CD14-positive monocyte (primary cell): Measurements from ENCODE around the gene ARHGAP12. TPM values are rescaled to one million over a fixed set of nuclear protein-coding genes. Genes with fewer than 3 reads are reported as not detected.

Experiments
- DNase-seq, 3 donors: peaks; one replicate each; pipeline ENCODE4 v3.0.0-alpha.2; 2011 to 2022
- H2AFZ ChIP-seq: 2 replicates; pipeline ENCODE4 v1.6.0; 2012; ENCODE audit warnings: mild to moderate bottlenecking, low read depth, low read length, inconsistent platforms; ENCODE audit not compliant: insufficient read depth, poor library complexity, severe bottlenecking
- H3K27ac ChIP-seq, 2 donors: 1 replicate in 1 of 2; 2 replicates in 1 of 2; pipeline ENCODE4 v1.5.1; 2012 to 2013; ENCODE audit warnings: low read length in 2 of 2, control low read depth in 1 of 2, inconsistent platforms in 1 of 2, low read depth in 1 of 2, mild to moderate bottlenecking in 1 of 2
- H3K27me3 ChIP-seq, 2 donors: one replicate each; pipeline versions ENCODE4 v1.6.0 to v1.6.1; 2011 to 2013; ENCODE audit warnings: low read length in 2 of 2; ENCODE audit not compliant: control insufficient read depth in 2 of 2, insufficient read depth in 2 of 2
- H3K36me3 ChIP-seq, 2 donors: replicated peaks in 1 of 2; 1 replicate in 1 of 2; 2 replicates in 1 of 2; pipeline versions ENCODE4 v1.5.1 to v1.6.1; 2012 to 2013; ENCODE audit warnings: low read length in 2 of 2, control low read depth in 1 of 2, inconsistent platforms in 1 of 2, mild to moderate bottlenecking in 1 of 2; ENCODE audit not compliant: insufficient read depth in 2 of 2, control insufficient read depth in 1 of 2
- H3K4me1 ChIP-seq, 2 donors: 1 replicate in 1 of 2; 2 replicates in 1 of 2; pipeline versions ENCODE4 v1.5.1 to v1.6.1; 2012 to 2013; ENCODE audit warnings: low read length in 2 of 2, control low read depth in 1 of 2, inconsistent platforms in 1 of 2, mild to moderate bottlenecking in 1 of 2, moderate library complexity in 1 of 2; ENCODE audit not compliant: insufficient read depth in 2 of 2, control insufficient read depth in 1 of 2
- H3K4me2 ChIP-seq: replicated peaks from 2 replicates; pipeline ENCODE3; 2012; ENCODE audit warnings: low read length, moderate library complexity, mild to moderate bottlenecking; ENCODE audit not compliant: poor library complexity, severe bottlenecking; ENCODE audit errors: extremely low read depth
- H3K4me3 ChIP-seq, 3 experiments: fragments of 200-600 bp in 1 of 3; sonication (generic) in 1 of 3; replicated peaks in 1 of 3; 1 replicate in 2 of 3; 2 replicates in 1 of 3; pipeline ENCODE4 v1.5.1; 2011 to 2013; ENCODE audit warnings: low read length in 3 of 3, mild to moderate bottlenecking in 3 of 3, control low read depth in 2 of 3, low read depth in 2 of 3, inconsistent platforms in 1 of 3, moderate library complexity in 1 of 3
- H3K79me2 ChIP-seq: 2 replicates; pipeline ENCODE4 v1.6.0; 2012; ENCODE audit warnings: mild to moderate bottlenecking, control low read depth, inconsistent platforms, low read length, moderate library complexity; ENCODE audit not compliant: insufficient read depth
- H3K9ac ChIP-seq: 2 replicates; pipeline ENCODE4 v1.6.0; 2017; ENCODE audit warnings: low read length, mild to moderate bottlenecking; ENCODE audit not compliant: insufficient read depth, poor library complexity, severe bottlenecking
- H3K9me3 ChIP-seq, 2 donors: replicated peaks in 1 of 2; 1 replicate in 1 of 2; 2 replicates in 1 of 2; pipeline versions ENCODE4 v1.5.1 to v1.6.1; 2012 to 2013; ENCODE audit warnings: low read length in 2 of 2, control low read depth in 1 of 2; ENCODE audit not compliant: control insufficient read depth in 1 of 2, insufficient read depth in 1 of 2
- H4K20me1 ChIP-seq: 2 replicates; pipeline ENCODE4 v1.6.0; 2012; ENCODE audit warnings: mild to moderate bottlenecking, low read length, control low read depth, moderate library complexity; ENCODE audit not compliant: insufficient read depth
- H3K27ac Mint-ChIP-seq, 7 donors: one replicate each; pipeline ENCODE4 v1.8.0; 2020; ENCODE audit warnings: mild to moderate bottlenecking in 7 of 7, mixed read lengths in 7 of 7, moderate library complexity in 6 of 7, inconsistent platforms in 2 of 7
- H3K27me3 Mint-ChIP-seq, 3 donors: one replicate each; pipeline ENCODE4 v1.8.0; 2021 to 2022; ENCODE audit warnings: low read depth in 3 of 3, mild to moderate bottlenecking in 3 of 3, mixed read lengths in 3 of 3, moderate library complexity in 3 of 3, inconsistent platforms in 1 of 3
- H3K36me3 Mint-ChIP-seq, 2 donors: one replicate each; pipeline ENCODE4 v1.8.0; 2020; ENCODE audit warnings: mixed read lengths in 2 of 2, inconsistent platforms in 1 of 2, mild to moderate bottlenecking in 1 of 2
- H3K4me1 Mint-ChIP-seq: one replicate; pipeline ENCODE4 v1.8.0; 2020; ENCODE audit warnings: mild to moderate bottlenecking, mixed read lengths
- H3K4me3 Mint-ChIP-seq, 2 donors: one replicate each; pipeline ENCODE4 v1.8.0; 2020; ENCODE audit warnings: mild to moderate bottlenecking in 2 of 2, mixed read lengths in 2 of 2, moderate library complexity in 1 of 2
- H3K9me3 Mint-ChIP-seq, 7 donors: one replicate each; pipeline ENCODE4 v1.8.0; 2020 to 2022; ENCODE audit warnings: mixed read lengths in 7 of 7, mild to moderate bottlenecking in 6 of 7, moderate library complexity in 6 of 7, inconsistent platforms in 2 of 7
- WGBS: methylation state at CpG from one replicate; pipeline ENCODE4 v1.1.5; 2013; ENCODE audit warnings: missing lambda C conversion rate; ENCODE audit not compliant: insufficient coverage; 5-methylcytosine and 5-hydroxymethylcytosine counted together
- intact Hi-C, 2 donors: fragments of 100-400 bp; cut with micrococcal nuclease; formaldehyde crosslinking; loops; one replicate each; pipeline versions ENCODE4 v1.15.0 to v1.15.1; 2023
- polyA plus RNA-seq, 3 donors: library from polyadenylated mRNA; depleted of rRNA in 1 of 3; unstranded in 2 of 3; stranded (reverse) in 1 of 3; fragments of 300-500 nt in 2 of 3; fragments of >200 nt in 1 of 3; fragmentation: Illumina TruSeq in 2 of 3; gene quantifications; 1 replicate in 2 of 3; 2 replicates in 1 of 3; pipeline ENCODE4 v1.2.3, GENCODE V29; 2012 to 2021
- TF ChIP-seq, protein P1 (sequence below): fragments of 200-600 bp; IDR thresholded peaks from one replicate; pipeline ENCODE4 v1.8.0; 2022; ENCODE audit warnings: antibody characterized with exemption, mild to moderate bottlenecking

The ARHGAP12 gene
- polyA plus RNA-seq, 3 donors: 3.2 to 15.5 (median 4.7) TPM

DNA sequence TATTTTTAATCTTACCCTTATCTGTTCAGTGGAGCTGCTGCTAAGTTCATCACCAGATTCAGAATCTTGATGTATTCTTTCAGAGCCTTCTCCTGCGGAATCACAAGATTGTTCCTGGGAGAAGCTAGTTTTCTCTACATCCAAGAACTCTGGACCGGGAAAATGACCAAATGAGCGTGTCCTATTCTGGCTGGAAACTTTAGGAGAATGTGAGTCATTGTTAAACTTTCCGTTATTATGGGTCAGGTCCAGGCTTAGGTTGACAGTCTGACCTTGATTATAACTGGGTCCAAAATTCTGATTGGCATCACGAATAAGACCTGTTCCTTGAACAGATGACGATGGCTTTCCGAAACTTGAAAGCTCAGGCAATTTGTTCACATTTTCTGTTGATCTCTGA is 20.5 kb downstream of the ARHGAP12 start:
- Mint-ChIP-seq H3K27me3 (peaks cover 0 to 3% (median 0%) of the 10 kb centered on the region in 3 donors), H3K27ac (no peak overlapping the region), H3K36me3 (peaks cover 33 to 41% of the 10 kb centered on the region in 2 donors), H3K4me3 (no peak overlapping the region), H3K9me3 (no peaks in the 10 kb centered on the region), H3K4me1 (peaks cover 3% of the 10 kb centered on the region)
- Histone ChIP-seq H4K20me1 (peaks cover 90% of the 10 kb centered on the region), H3K27ac (no peak overlapping the region), H3K4me3 (no peak overlapping the region), H3K27me3 (no peaks in the 10 kb centered on the region), H3K79me2 (peaks cover 51% of the 10 kb centered on the region), H3K36me3 (peaks cover 10 to 43% of the 10 kb centered on the region in 2 donors), H3K4me1 (no peaks in the 10 kb centered on the region), H3K4me2 (no peak overlapping the region), H3K9ac (no peak overlapping the region), H3K9me3 (no peaks in the 10 kb centered on the region), H2AFZ (no peak overlapping the region)
- DNase-seq: no peak
- TF ChIP-seq, protein P1, sequence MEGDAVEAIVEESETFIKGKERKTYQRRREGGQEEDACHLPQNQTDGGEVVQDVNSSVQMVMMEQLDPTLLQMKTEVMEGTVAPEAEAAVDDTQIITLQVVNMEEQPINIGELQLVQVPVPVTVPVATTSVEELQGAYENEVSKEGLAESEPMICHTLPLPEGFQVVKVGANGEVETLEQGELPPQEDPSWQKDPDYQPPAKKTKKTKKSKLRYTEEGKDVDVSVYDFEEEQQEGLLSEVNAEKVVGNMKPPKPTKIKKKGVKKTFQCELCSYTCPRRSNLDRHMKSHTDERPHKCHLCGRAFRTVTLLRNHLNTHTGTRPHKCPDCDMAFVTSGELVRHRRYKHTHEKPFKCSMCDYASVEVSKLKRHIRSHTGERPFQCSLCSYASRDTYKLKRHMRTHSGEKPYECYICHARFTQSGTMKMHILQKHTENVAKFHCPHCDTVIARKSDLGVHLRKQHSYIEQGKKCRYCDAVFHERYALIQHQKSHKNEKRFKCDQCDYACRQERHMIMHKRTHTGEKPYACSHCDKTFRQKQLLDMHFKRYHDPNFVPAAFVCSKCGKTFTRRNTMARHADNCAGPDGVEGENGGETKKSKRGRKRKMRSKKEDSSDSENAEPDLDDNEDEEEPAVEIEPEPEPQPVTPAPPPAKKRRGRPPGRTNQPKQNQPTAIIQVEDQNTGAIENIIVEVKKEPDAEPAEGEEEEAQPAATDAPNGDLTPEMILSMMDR: no peak
- 100% methylated on average over 7 of the region's 7 CpGs for WGBS
- intact Hi-C loops: no loop called here

DNA sequence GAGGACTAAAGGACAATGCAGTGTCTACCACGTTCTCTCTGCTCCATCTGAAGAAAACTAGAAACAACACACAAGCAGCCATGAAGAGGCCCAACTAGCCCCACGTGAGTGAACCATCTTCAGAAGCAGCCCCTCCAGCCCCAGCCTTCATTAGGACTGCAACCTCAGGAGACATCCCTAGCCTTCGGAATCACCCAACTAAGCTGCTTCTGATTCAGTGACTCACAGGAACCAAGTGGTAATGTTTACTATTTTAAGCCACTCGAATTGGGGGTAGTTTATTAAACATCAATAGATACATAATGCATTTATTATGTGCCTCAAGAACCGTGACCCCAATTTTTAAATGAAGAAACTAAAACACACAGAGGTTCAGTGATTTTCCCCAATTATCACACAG is 22.6 kb downstream of the ARHGAP12 start:
- intact Hi-C loops: no loop called here
- peaks cover 0 to 3% (median 0%) of the 10 kb centered on the region in 3 donors for H3K27me3 Mint-ChIP-seq
- H3K79me2 ChIP-seq: peaks cover 52% of the 10 kb centered on the region

More for the DNA sequence above, 22.6 kb downstream of the ARHGAP12 start:
- H3K4me1 Mint-ChIP-seq: peaks cover 1% of the 10 kb centered on the region
- H4K20me1 ChIP-seq: peaks cover 83% of the 10 kb centered on the region
- H3K4me3 ChIP-seq: no peak overlapping the region
- peaks cover 0 to 4% (median 0%) of the 10 kb centered on the region in 7 donors for H3K9me3 Mint-ChIP-seq
- H3K4me2 ChIP-seq: no peak overlapping the region
- DNase-seq: no peak
- H3K9ac ChIP-seq: no peak overlapping the region
- WGBS: no CpG with 5 or more reads among the region's 5 CpGs
- H3K4me3 Mint-ChIP-seq: no peak overlapping the region
- H3K27ac ChIP-seq: no peak overlapping the region
- no peak overlapping the region for H2AFZ ChIP-seq
- no peaks in the 10 kb centered on the region for H3K9me3 ChIP-seq
- TF ChIP-seq, protein P1: no peak
- H3K27me3 ChIP-seq: no peaks in the 10 kb centered on the region
- H3K4me1 ChIP-seq: no peaks in the 10 kb centered on the region
- peaks cover 10 to 48% of the 10 kb centered on the region in 2 donors for H3K36me3 ChIP-seq
- no peak overlapping the region for H3K27ac Mint-ChIP-seq
- peaks cover 44 to 47% of the 10 kb centered on the region in 2 donors for H3K36me3 Mint-ChIP-seq
